GM12878 (cell line): ENCODE results near the gene TMEM87A. TPM values are rescaled to one million over a fixed set of nuclear protein-coding genes. Genes with fewer than 3 reads are reported as not detected.

Source experiments
- ATAC-seq: fragments of 200-7000 bp; cut with Tn5 transposase; 3 replicates; pipeline ENCODE4 v1.9.1; 2020; ENCODE audit warnings: mild to moderate bottlenecking, moderate library complexity
- BruUV-seq: library from RNA; stranded (reverse); fragments of 400-500 nt; replicated peaks from 2 replicates; lab custom pipeline; 2021; lab: Mats Ljungman, UMichigan
- CTCF ChIA-PET: fragments of 300-600 bp; sonication (Branson Sonifier 250); formaldehyde crosslinking; extraction: SDS; loops from one replicate; lab custom pipeline; 2021; ENCODE audit warnings: inconsistent platforms; lab: Yijun Ruan, JAX
- POLR2A ChIA-PET: fragments of 350-600 bp; formaldehyde crosslinking; extraction: SDS; loops from one replicate; lab custom pipeline; 2021; ENCODE audit warnings: inconsistent platforms; lab: Charles Lee
- RAD21 ChIA-PET: fragments of 300-600 bp; sonication (Branson Sonifier 250); formaldehyde crosslinking; loops from one replicate; lab custom pipeline; 2023; ENCODE audit warnings: antibody characterized with exemption; ENCODE audit not compliant: unreplicated experiment; lab: Charles Lee
- SMC1A ChIA-PET: fragments of 300-600 bp; sonication (Branson Sonifier 250); formaldehyde crosslinking; loops from one replicate; lab custom pipeline; 2023; ENCODE audit not compliant: unreplicated experiment, uncharacterized antibody; lab: Charles Lee
- DNase-seq: peaks from one replicate; pipeline ENCODE4 v3.0.0-alpha.2; 2011; ENCODE audit warnings: low read depth, low spot score
- FAIRE-seq: peaks from 3 replicates; lab custom pipeline; 2011; peaks lifted over from hg19 to GRCh38; lab: Jason Lieb, UNC
- H2AFZ ChIP-seq: 2 replicates; pipeline ENCODE4 v1.6.0; 2011; ENCODE audit warnings: low read depth, low read length, control low read depth; ENCODE audit not compliant: control insufficient read depth
- H3K27ac ChIP-seq: 2 replicates; pipeline ENCODE4 v1.5.1; 2011; ENCODE audit warnings: control low read depth; ENCODE audit not compliant: control insufficient read depth, insufficient read depth
- H3K27me3 ChIP-seq, 2 experiments: replicated peaks in 1 of 2; 2 replicates each; pipeline versions ENCODE4 v1.6.0 to v1.6.1; 2011; ENCODE audit warnings: low read length in 1 of 2; ENCODE audit not compliant: control insufficient read depth in 2 of 2, insufficient read depth in 2 of 2
- H3K36me3 ChIP-seq, 2 experiments: 2 replicates each; pipeline ENCODE4 v1.5.1; 2011; ENCODE audit warnings: low read length in 1 of 2; ENCODE audit not compliant: control insufficient read depth in 2 of 2, insufficient read depth in 2 of 2
- H3K4me1 ChIP-seq: 2 replicates; pipeline ENCODE4 v1.6.1; 2011; ENCODE audit warnings: mild to moderate bottlenecking, low read length, moderate library complexity, mixed read lengths; ENCODE audit not compliant: control insufficient read depth, insufficient read depth
- H3K4me2 ChIP-seq: 2 replicates; pipeline ENCODE4 v1.6.0; 2011; ENCODE audit warnings: control low read depth; ENCODE audit not compliant: control insufficient read depth, insufficient read depth
- H3K4me3 ChIP-seq: fragments of 200-600 bp; sonication (generic); 2 replicates; pipeline ENCODE4 v1.5.1; 2016
- H3K79me2 ChIP-seq: 2 replicates; pipeline ENCODE4 v1.6.0; 2011; ENCODE audit warnings: low read length; ENCODE audit not compliant: control insufficient read depth, insufficient read depth
- H3K9ac ChIP-seq: 2 replicates; pipeline ENCODE4 v1.8.0; 2011; ENCODE audit warnings: low read length, control low read depth, mixed read lengths; ENCODE audit not compliant: control insufficient read depth, insufficient read depth
- H3K9me3 ChIP-seq: replicated peaks from 3 replicates; pipeline ENCODE4 v1.5.1; 2011; ENCODE audit warnings: mild to moderate bottlenecking, low read length; ENCODE audit not compliant: control insufficient read depth, insufficient read depth
- H4K20me1 ChIP-seq: 2 replicates; pipeline ENCODE4 v1.6.0; 2011; ENCODE audit not compliant: control insufficient read depth, insufficient read depth
- ASH2L ChIP-seq: fragments of 300-600, 200-600 bp; sonication (generic); IDR thresholded peaks from 2 replicates; pipeline ENCODE4 v1.6.1; 2017; ENCODE audit warnings: low read depth, mild to moderate bottlenecking, borderline replicate concordance
- BCL11A ChIP-seq: IDR thresholded peaks from 2 replicates; pipeline ENCODE4 v1.6.1; 2011; ENCODE audit warnings: low read depth, low read length
- CREB1 ChIP-seq: IDR thresholded peaks from 2 replicates; pipeline ENCODE4 v1.6.1; 2012; ENCODE audit warnings: low read depth, mild to moderate bottlenecking, inconsistent platforms
- DPF2 ChIP-seq: fragments of 450-650 bp; IDR thresholded peaks from 2 replicates; pipeline ENCODE4 v1.6.1; 2017; ENCODE audit warnings: mild to moderate bottlenecking
- ETV6 ChIP-seq, 2 experiments: fragments of 450-650 bp in 1 of 2; IDR thresholded peaks in 1 of 2; conservative IDR thresholded peaks in 1 of 2; 2 replicates each; pipeline ENCODE4 v1.6.1; 2014; ENCODE audit warnings: antibody characterized with exemption in 1 of 2, borderline replicate concordance in 1 of 2, low read depth in 1 of 2, mild to moderate bottlenecking in 1 of 2, moderate library complexity in 1 of 2
- HCFC1 ChIP-seq: fragments of 150-350 bp; IDR thresholded peaks from 2 replicates; pipeline ENCODE4 v1.6.1; 2014; ENCODE audit warnings: low read length
- HDAC6 ChIP-seq: fragments of 200-600 bp; sonication (generic); IDR thresholded peaks from one replicate; pipeline ENCODE4 v1.8.0; 2017; ENCODE audit warnings: antibody characterized with exemption; ENCODE audit not compliant: unreplicated experiment
- MYB ChIP-seq: fragments of 150-350 bp; IDR thresholded peaks from 2 replicates; pipeline ENCODE4 v1.6.1; 2014; ENCODE audit warnings: mild to moderate bottlenecking, low read depth, low read length, borderline replicate concordance
- MYC ChIP-seq: IDR thresholded peaks from 2 replicates; pipeline ENCODE4 v1.6.1; 2011; ENCODE audit warnings: mild to moderate bottlenecking, low read length, moderate library complexity, inconsistent platforms; ENCODE audit not compliant: insufficient read depth, insufficient replicate concordance, insufficient read length, severe bottlenecking
- NFIC ChIP-seq: IDR thresholded peaks from 2 replicates; pipeline ENCODE4 v1.6.1; 2012; ENCODE audit warnings: low read depth, mild to moderate bottlenecking, inconsistent platforms, low read length, moderate library complexity
- POLR2A ChIP-seq: IDR thresholded peaks from 2 replicates; pipeline ENCODE4 v1.6.1; 2011; ENCODE audit warnings: low read depth, mild to moderate bottlenecking, low read length
- RAD51 ChIP-seq: fragments of 450-650 bp; IDR thresholded peaks from 2 replicates; pipeline ENCODE4 v1.6.1; 2016; ENCODE audit warnings: moderate library complexity, mild to moderate bottlenecking, inconsistent platforms
- RCOR1 ChIP-seq: conservative IDR thresholded peaks from 2 replicates; pipeline ENCODE4 v1.6.1; 2012; ENCODE audit warnings: low read depth, low read length, improper control_type of control experiment
- RFX5 ChIP-seq: IDR thresholded peaks from 2 replicates; pipeline ENCODE4 v1.6.1; 2011; ENCODE audit warnings: low read depth, low read length, improper control_type of control experiment
- SREBF1 ChIP-seq: IDR thresholded peaks from 2 replicates; pipeline ENCODE4 v1.6.1; 2012; ENCODE audit warnings: mild to moderate bottlenecking, low read length
- TBL1XR1 ChIP-seq: IDR thresholded peaks from 2 replicates; pipeline ENCODE4 v1.6.1; 2012; ENCODE audit warnings: low read depth, low read length, improper control_type of control experiment
- TCF3 ChIP-seq: IDR thresholded peaks from 2 replicates; pipeline ENCODE4 v1.6.1; 2012; ENCODE audit warnings: low read depth, mild to moderate bottlenecking, low read length, borderline replicate concordance; ENCODE audit not compliant: insufficient read depth
- ZNF207 ChIP-seq: fragments of 450-650 bp; IDR thresholded peaks from 2 replicates; pipeline ENCODE4 v1.6.1; 2014; ENCODE audit warnings: antibody characterized with exemption, mild to moderate bottlenecking, borderline replicate concordance
- WGBS: methylation state at CpG from one replicate; pipeline ENCODE4 v1.1.6; 2016; ENCODE audit warnings: low lambda C conversion rate; ENCODE audit not compliant: insufficient replicate concordance, insufficient coverage; ENCODE audit errors: missing lambda C conversion rate; 5-methylcytosine and 5-hydroxymethylcytosine counted together
- in situ Hi-C: fragments of 300-500 bp; cut with MboI; formaldehyde crosslinking; loops from 9 replicates; pipeline ENCODE4 v1.14.3; 2018; ENCODE audit warnings: mixed read lengths
- intact Hi-C: fragments of 100-400 bp; cut with micrococcal nuclease; formaldehyde crosslinking; loops from one replicate; pipeline ENCODE4 v1.14.2; 2022; ENCODE audit not compliant: unreplicated experiment
- polyA plus RNA-seq, 11 experiments: library from polyadenylated mRNA; depleted of rRNA in 4 of 11; unstranded in 6 of 11; stranded (reverse) in 5 of 11; fragments of >200 nt; fragmentation: Nextera tagmentation in 4 of 11; fragmentation: Illumina TruSeq in 1 of 11; extraction: Ambion mirVana in 4 of 11; extraction: Trizol in 1 of 11; gene quantifications; 1 replicate in 1 of 11; 2 replicates in 10 of 11; pipeline versions ENCODE4 v1.2.1 to v1.2.3, GENCODE V29; 2011 to 2016; ENCODE audit warnings: inconsistent platforms in 2 of 11, missing spikeins in 2 of 11, low read depth in 1 of 11
- total RNA-seq, 4 experiments: library from RNA; depleted of rRNA in 3 of 4; stranded (reverse); fragments of >200 nt in 3 of 4; fragmentation: Illumina TruSeq in 1 of 4; extraction: Trizol in 1 of 4; gene quantifications; 2 replicates each; pipeline versions ENCODE4 v1.2.1 to v1.2.3, GENCODE V29; 2013 to 2021
- TF ChIP-seq, protein P1 (sequence below): fragments of 450-650 bp; formaldehyde crosslinking; IDR thresholded peaks from 2 replicates; pipeline ENCODE4 v1.5.0; 2022; ENCODE audit warnings: mild to moderate bottlenecking, missing genetic modification characterization

The TMEM87A gene
- total and polyA plus RNA-seq, 10 of the 15 experiments (the other 5 are each of a cell fraction or from before 2014, with no cell fraction given), result 18.2 to 53.2 (median 33.4) TPM

DNA sequence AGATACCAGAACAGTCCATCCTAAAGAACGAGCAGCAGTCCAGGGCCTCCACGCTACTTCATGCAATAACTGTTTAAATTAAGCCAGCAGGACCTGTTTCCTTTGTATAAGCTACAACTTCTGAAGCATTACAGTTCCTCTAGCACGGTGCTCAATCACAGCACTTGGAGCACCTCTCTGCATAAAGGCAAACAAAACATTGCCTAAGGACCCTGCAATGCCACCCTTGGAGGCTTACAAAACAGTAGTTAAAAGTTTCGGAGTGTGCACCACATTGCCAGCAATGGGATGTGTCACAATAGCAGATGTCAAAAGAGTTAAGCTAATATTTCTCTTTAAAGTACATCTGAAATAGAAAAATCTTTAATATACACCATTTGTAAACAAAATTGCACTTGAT is 62.5 kb downstream of the TMEM87A start:
- DNase-seq (no peak), ATAC-seq (no peak), FAIRE-seq (no peak)
- H4K20me1 ChIP-seq, result no peaks in the 10 kb centered on the region
- no TSS peak for BruUV-seq
- no peak overlapping the region for H3K9ac ChIP-seq
- ChIA-PET SMC1A (interaction anchor here (2.8 kb wide), 1 partner anchor 10 kb away, joined by 8 read pairs; no protein-coding TSS in a partner anchor), CTCF (interaction anchor here (0.6 to 1.5 kb wide), 3 partner anchors 11 to 1711 kb away, joined by 4 to 5 read pairs (median 4); no protein-coding TSS in a partner anchor), POLR2A (no interaction called here), RAD21 (no interaction called here)
- H3K4me1 ChIP-seq, result 0 out of 2 replicates have a peak, but pooled peaks cover 3% of the 10 kb centered on the region
- H3K9me3 ChIP-seq, result no peaks in the 10 kb centered on the region
- H3K36me3 ChIP-seq, result peaks cover 3 to 16% of the 10 kb centered on the region in 2 experiments
- no peak for TF ChIP-seq ETV6 (conservative IDR thresholded peaks at IDR 0.05 in 1 of 2, IDR thresholded peaks at IDR 0.05 in 1 of 2; ENCODE audit: borderline replicate concordance in 1 of 2, low read depth in 1 of 2)
- no peak for TF ChIP-seq DPF2
- TF ChIP-seq NFIC, result no peak
- no peak for TF ChIP-seq RAD51
- no peak for TF ChIP-seq SREBF1
- no peak for TF ChIP-seq ASH2L
- TF ChIP-seq MYB, result no peak
- TF ChIP-seq MYC, result no peak
- no peak for TF ChIP-seq CREB1
- TF ChIP-seq ZNF207, result no peak
- no peak for TF ChIP-seq TCF3
- TF ChIP-seq, protein P1, sequence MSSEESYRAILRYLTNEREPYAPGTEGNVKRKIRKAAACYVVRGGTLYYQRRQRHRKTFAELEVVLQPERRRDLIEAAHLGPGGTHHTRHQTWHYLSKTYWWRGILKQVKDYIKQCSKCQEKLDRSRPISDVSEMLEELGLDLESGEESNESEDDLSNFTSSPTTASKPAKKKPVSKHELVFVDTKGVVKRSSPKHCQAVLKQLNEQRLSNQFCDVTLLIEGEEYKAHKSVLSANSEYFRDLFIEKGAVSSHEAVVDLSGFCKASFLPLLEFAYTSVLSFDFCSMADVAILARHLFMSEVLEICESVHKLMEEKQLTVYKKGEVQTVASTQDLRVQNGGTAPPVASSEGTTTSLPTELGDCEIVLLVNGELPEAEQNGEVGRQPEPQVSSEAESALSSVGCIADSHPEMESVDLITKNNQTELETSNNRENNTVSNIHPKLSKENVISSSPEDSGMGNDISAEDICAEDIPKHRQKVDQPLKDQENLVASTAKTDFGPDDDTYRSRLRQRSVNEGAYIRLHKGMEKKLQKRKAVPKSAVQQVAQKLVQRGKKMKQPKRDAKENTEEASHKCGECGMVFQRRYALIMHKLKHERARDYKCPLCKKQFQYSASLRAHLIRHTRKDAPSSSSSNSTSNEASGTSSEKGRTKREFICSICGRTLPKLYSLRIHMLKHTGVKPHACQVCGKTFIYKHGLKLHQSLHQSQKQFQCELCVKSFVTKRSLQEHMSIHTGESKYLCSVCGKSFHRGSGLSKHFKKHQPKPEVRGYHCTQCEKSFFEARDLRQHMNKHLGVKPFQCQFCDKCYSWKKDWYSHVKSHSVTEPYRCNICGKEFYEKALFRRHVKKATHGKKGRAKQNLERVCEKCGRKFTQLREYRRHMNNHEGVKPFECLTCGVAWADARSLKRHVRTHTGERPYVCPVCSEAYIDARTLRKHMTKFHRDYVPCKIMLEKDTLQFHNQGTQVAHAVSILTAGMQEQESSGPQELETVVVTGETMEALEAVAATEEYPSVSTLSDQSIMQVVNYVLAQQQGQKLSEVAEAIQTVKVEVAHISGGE (CRISPR knock-in tag), result no peak
- TF ChIP-seq RCOR1, result no peak
- no peak for TF ChIP-seq RFX5
- no peak for TF ChIP-seq POLR2A
- TF ChIP-seq HCFC1, result no peak
- no peak for TF ChIP-seq BCL11A
- TF ChIP-seq TBL1XR1, result no peak
- no peak for TF ChIP-seq HDAC6
- H3K4me2 ChIP-seq, result no peak overlapping the region
- no peaks in the 10 kb centered on the region for H3K27me3 ChIP-seq
- peaks cover 23% of the 10 kb centered on the region for H3K79me2 ChIP-seq
- H3K27ac ChIP-seq, result no peak overlapping the region
- H3K4me3 ChIP-seq, result no peak overlapping the region
- intact Hi-C loops (no loop called here), in situ Hi-C loops (no loop called here)
- WGBS, result 100% methylated on average over 4 of the region's 4 CpGs
- no peak overlapping the region for H2AFZ ChIP-seq
